ENCODE data around the gene ACY1.

ACY1 gene

DNA sequence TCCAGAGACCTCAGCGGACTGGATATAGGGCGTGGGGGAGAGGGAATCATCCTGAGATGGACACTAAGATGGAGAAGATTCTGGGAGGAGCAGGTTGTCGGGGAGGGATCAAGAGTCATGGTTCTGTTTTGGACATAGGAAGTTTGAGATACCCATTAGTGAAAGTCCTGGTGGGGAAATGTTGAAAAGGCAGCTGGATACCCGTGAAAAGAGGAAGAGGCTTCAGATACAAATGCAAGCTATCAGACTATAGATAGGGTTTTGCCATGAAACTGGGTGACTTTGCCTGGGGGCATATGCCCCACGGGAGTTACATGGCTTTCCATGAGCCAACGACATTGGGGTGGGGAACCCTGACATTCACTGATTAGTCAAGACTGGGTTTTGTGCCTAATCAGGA is 29.2 kb upstream of the ACY1 start:
- ChIA-PET CTCF (interaction anchor here (0.6 to 2.8 kb wide), 2 partner anchors 12 to 19 kb away, joined by 3 to 6 read pairs; partner anchors contain the start of genes PARP3 and RRP9), POLR2A (interaction anchor here (0.9 to 1.3 kb wide), 3 partner anchors 28 to 38 kb away, joined by 3 to 5 read pairs (median 4); partner anchors contain the start of gene ACY1)
- no peaks in the 10 kb centered on the region for H3K4me1 ChIP-seq (ENCODE audit: control insufficient read depth, insufficient read depth, low read length)
- TF ChIP-seq ZNF146 (tag by site-specific recombination; IDR thresholded peaks at IDR 0.05): no peak
- TF ChIP-seq, protein P1, sequence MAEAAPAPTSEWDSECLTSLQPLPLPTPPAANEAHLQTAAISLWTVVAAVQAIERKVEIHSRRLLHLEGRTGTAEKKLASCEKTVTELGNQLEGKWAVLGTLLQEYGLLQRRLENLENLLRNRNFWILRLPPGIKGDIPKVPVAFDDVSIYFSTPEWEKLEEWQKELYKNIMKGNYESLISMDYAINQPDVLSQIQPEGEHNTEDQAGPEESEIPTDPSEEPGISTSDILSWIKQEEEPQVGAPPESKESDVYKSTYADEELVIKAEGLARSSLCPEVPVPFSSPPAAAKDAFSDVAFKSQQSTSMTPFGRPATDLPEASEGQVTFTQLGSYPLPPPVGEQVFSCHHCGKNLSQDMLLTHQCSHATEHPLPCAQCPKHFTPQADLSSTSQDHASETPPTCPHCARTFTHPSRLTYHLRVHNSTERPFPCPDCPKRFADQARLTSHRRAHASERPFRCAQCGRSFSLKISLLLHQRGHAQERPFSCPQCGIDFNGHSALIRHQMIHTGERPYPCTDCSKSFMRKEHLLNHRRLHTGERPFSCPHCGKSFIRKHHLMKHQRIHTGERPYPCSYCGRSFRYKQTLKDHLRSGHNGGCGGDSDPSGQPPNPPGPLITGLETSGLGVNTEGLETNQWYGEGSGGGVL (tag by site-specific recombination; IDR thresholded peaks at IDR 0.05): no peak
- TF ChIP-seq ZSCAN30 (tag by site-specific recombination; IDR thresholded peaks at IDR 0.05): no peak
- no peak for TF ChIP-seq ZNF184 (tag by site-specific recombination; IDR thresholded peaks at IDR 0.05)
- no peak for TF ChIP-seq ZNF366 (tag by site-specific recombination; conservative IDR thresholded peaks at IDR 0.05)
- no peak for TF ChIP-seq GFI1B (tag by site-specific recombination; IDR thresholded peaks at IDR 0.05)
- TF ChIP-seq, protein P2, sequence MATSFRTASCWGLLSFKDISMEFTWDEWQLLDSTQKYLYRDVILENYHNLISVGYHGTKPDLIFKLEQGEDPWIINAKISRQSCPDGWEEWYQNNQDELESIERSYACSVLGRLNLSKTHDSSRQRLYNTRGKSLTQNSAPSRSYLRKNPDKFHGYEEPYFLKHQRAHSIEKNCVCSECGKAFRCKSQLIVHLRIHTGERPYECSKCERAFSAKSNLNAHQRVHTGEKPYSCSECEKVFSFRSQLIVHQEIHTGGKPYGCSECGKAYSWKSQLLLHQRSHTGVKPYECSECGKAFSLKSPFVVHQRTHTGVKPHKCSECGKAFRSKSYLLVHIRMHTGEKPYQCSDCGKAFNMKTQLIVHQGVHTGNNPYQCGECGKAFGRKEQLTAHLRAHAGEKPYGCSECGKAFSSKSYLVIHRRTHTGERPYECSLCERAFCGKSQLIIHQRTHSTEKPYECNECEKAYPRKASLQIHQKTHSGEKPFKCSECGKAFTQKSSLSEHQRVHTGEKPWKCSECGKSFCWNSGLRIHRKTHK (tag by site-specific recombination; IDR thresholded peaks at IDR 0.05): no peak
- no peak for TF ChIP-seq ZNF677 (tag by site-specific recombination; IDR thresholded peaks at IDR 0.05)
- TF ChIP-seq, protein P3, sequence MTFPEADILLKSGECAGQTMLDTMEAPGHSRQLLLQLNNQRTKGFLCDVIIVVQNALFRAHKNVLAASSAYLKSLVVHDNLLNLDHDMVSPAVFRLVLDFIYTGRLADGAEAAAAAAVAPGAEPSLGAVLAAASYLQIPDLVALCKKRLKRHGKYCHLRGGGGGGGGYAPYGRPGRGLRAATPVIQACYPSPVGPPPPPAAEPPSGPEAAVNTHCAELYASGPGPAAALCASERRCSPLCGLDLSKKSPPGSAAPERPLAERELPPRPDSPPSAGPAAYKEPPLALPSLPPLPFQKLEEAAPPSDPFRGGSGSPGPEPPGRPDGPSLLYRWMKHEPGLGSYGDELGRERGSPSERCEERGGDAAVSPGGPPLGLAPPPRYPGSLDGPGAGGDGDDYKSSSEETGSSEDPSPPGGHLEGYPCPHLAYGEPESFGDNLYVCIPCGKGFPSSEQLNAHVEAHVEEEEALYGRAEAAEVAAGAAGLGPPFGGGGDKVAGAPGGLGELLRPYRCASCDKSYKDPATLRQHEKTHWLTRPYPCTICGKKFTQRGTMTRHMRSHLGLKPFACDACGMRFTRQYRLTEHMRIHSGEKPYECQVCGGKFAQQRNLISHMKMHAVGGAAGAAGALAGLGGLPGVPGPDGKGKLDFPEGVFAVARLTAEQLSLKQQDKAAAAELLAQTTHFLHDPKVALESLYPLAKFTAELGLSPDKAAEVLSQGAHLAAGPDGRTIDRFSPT (tag by site-specific recombination; IDR thresholded peaks at IDR 0.05): no peak
- TF ChIP-seq, protein P4, sequence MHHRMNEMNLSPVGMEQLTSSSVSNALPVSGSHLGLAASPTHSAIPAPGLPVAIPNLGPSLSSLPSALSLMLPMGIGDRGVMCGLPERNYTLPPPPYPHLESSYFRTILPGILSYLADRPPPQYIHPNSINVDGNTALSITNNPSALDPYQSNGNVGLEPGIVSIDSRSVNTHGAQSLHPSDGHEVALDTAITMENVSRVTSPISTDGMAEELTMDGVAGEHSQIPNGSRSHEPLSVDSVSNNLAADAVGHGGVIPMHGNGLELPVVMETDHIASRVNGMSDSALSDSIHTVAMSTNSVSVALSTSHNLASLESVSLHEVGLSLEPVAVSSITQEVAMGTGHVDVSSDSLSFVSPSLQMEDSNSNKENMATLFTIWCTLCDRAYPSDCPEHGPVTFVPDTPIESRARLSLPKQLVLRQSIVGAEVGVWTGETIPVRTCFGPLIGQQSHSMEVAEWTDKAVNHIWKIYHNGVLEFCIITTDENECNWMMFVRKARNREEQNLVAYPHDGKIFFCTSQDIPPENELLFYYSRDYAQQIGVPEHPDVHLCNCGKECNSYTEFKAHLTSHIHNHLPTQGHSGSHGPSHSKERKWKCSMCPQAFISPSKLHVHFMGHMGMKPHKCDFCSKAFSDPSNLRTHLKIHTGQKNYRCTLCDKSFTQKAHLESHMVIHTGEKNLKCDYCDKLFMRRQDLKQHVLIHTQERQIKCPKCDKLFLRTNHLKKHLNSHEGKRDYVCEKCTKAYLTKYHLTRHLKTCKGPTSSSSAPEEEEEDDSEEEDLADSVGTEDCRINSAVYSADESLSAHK (tag by site-specific recombination; IDR thresholded peaks at IDR 0.05): no peak
- TF ChIP-seq, protein P5, sequence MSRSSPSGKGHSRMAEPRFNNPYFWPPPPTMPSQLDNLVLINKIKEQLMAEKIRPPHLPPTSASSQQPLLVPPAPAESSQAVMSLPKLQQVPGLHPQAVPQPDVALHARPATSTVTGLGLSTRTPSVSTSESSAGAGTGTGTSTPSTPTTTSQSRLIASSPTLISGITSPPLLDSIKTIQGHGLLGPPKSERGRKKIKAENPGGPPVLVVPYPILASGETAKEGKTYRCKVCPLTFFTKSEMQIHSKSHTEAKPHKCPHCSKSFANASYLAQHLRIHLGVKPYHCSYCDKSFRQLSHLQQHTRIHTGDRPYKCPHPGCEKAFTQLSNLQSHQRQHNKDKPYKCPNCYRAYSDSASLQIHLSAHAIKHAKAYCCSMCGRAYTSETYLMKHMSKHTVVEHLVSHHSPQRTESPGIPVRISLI (tag by site-specific recombination; IDR thresholded peaks at IDR 0.05): no peak
- TF ChIP-seq ZNF341 (tag by site-specific recombination; IDR thresholded peaks at IDR 0.05; ENCODE audit: low read depth): no peak
- no peak for TF ChIP-seq ZBTB17 (tag by site-specific recombination; IDR thresholded peaks at IDR 0.05)
- TF ChIP-seq ZNF157 (tag by site-specific recombination; IDR thresholded peaks at IDR 0.05): no peak
- TF ChIP-seq, protein P6, sequence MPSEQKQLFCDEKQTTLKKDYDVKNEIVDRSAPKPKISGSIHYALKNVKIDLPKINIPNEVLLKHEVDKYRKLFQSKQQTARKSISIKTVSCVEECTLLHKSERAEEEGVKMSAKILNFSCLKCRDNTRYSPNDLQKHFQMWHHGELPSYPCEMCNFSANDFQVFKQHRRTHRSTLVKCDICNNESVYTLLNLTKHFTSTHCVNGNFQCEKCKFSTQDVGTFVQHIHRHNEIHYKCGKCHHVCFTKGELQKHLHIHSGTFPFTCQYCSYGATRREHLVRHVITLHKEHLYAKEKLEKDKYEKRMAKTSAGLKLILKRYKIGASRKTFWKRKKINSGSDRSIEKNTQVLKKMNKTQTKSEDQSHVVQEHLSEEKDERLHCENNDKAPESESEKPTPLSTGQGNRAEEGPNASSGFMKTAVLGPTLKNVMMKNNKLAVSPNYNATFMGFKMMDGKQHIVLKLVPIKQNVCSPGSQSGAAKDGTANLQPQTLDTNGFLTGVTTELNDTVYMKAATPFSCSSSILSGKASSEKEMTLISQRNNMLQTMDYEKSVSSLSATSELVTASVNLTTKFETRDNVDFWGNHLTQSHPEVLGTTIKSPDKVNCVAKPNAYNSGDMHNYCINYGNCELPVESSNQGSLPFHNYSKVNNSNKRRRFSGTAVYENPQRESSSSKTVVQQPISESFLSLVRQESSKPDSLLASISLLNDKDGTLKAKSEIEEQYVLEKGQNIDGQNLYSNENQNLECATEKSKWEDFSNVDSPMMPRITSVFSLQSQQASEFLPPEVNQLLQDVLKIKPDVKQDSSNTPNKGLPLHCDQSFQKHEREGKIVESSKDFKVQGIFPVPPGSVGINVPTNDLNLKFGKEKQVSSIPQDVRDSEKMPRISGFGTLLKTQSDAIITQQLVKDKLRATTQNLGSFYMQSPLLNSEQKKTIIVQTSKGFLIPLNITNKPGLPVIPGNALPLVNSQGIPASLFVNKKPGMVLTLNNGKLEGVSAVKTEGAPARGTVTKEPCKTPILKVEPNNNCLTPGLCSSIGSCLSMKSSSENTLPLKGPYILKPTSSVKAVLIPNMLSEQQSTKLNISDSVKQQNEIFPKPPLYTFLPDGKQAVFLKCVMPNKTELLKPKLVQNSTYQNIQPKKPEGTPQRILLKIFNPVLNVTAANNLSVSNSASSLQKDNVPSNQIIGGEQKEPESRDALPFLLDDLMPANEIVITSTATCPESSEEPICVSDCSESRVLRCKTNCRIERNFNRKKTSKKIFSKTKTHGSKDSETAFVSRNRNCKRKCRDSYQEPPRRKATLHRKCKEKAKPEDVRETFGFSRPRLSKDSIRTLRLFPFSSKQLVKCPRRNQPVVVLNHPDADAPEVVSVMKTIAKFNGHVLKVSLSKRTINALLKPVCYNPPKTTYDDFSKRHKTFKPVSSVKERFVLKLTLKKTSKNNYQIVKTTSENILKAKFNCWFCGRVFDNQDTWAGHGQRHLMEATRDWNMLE (tag by site-specific recombination; conservative IDR thresholded peaks at IDR 0.05; ENCODE audit: low read depth): no peak
- TF ChIP-seq TCF7L2 (IDR thresholded peaks at IDR 0.05; ENCODE audit: borderline replicate concordance, low read depth, low read length): no peak
- TF ChIP-seq, protein P7, sequence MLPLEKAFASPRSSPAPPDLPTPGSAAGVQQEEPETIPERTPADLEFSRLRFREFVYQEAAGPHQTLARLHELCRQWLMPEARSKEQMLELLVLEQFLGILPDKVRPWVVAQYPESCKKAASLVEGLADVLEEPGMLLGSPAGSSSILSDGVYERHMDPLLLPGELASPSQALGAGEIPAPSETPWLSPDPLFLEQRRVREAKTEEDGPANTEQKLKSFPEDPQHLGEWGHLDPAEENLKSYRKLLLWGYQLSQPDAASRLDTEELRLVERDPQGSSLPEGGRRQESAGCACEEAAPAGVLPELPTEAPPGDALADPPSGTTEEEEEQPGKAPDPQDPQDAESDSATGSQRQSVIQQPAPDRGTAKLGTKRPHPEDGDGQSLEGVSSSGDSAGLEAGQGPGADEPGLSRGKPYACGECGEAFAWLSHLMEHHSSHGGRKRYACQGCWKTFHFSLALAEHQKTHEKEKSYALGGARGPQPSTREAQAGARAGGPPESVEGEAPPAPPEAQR (tag by site-specific recombination; IDR thresholded peaks at IDR 0.05): no peak
- TF ChIP-seq ZNF560 (tag by site-specific recombination; IDR thresholded peaks at IDR 0.05; ENCODE audit: borderline replicate concordance): no peak
- peaks cover 0 to 19% of the 10 kb centered on the region in 2 experiments; a peak in 1 of 3 replicates for H3K36me3 ChIP-seq (ENCODE audit: control insufficient read depth in 2 of 2, insufficient read depth in 1 of 2, low read length in 2 of 2)
- H3K9me3 ChIP-seq (ENCODE audit: control insufficient read depth, insufficient read depth, low read depth, low read length): no peaks in the 10 kb centered on the region
- H3K4me3 ChIP-seq (ENCODE audit: low read depth, low read length): no peak overlapping the region
- no peak overlapping the region for H3K27ac ChIP-seq (ENCODE audit: extremely low read depth, low read depth, low read length)

Data from HEK293 (cell line).